ENCODE measurements around the gene IMMP2L.

DNA sequence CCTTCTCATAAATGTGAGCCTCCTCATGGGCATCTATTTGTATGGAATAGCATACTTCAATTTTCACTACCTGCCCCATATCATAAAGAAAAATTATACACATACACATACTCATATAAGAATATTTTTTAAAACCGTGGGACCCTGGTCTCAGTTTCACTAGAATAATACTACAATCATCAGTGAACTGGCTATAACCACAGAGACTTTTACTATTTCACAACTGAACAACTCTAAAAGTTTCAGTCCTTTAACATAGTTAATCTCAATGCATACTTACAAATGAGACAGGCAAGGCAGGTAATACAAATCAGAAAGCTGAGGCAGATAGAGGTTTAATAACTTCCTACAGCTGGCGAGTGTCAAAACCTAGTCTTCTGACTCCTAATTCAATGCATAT lies 388.3 kb downstream of the IMMP2L start:
- TF ChIP-seq, protein P1, sequence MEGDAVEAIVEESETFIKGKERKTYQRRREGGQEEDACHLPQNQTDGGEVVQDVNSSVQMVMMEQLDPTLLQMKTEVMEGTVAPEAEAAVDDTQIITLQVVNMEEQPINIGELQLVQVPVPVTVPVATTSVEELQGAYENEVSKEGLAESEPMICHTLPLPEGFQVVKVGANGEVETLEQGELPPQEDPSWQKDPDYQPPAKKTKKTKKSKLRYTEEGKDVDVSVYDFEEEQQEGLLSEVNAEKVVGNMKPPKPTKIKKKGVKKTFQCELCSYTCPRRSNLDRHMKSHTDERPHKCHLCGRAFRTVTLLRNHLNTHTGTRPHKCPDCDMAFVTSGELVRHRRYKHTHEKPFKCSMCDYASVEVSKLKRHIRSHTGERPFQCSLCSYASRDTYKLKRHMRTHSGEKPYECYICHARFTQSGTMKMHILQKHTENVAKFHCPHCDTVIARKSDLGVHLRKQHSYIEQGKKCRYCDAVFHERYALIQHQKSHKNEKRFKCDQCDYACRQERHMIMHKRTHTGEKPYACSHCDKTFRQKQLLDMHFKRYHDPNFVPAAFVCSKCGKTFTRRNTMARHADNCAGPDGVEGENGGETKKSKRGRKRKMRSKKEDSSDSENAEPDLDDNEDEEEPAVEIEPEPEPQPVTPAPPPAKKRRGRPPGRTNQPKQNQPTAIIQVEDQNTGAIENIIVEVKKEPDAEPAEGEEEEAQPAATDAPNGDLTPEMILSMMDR (IDR thresholded peaks at IDR 0.05 in 4 of 5, conservative IDR thresholded peaks at IDR 0.05 in 1 of 5) = no peak
- no peak for TF ChIP-seq POLR2A (IDR thresholded peaks at IDR 0.05)

Data from gastrocnemius medialis (tissue), 4 donors.